ENCODE measurements around the gene LBX1. TPM values are rescaled to one million over a fixed set of nuclear protein-coding genes. Genes with fewer than 3 reads are reported as not detected.

The LBX1 gene
- total and polyA plus RNA-seq, 2 experiments from 2014 or later, result not detected

DNA sequence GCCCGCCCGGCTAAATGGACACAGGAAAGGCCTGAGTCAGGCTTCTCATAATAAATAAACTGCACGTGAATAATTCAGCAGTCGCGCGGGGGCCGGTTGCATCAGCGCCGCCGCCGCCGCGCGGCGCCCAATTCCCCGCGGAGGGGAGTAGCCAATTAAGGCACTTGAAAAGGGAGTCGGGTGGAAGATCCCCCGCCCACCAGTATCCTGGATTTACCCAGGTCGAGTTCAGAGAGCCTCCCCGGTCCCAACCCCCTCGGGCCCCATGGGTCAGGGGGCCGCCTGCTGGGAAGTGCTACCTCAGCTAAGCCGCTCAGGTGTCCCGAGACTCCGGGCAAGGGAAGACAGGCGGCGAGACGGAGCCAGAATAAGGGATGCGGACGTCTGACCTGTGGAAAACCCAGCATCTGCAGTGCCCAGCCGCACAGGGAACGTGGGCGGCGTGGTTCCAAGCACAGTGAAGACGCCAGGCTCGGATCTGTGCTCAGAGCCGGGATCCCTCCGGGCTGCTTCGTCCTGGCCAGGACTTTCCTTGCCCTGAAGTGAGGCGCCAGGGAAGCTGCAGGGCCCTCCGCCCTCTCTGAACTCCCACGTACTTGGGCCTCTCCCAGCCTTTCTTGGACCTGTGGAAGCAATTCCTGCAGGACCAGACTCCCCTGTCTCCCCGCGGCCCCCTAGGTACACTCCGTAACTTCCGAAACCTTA lies 7.3 kb upstream of the LBX1 start:
- no peaks in the 10 kb centered on the region for H3K36me3 ChIP-seq (ENCODE audit: low read depth)
- TF ChIP-seq EZH2 (IDR thresholded peaks at IDR 0.05; ENCODE audit: insufficient read depth, poor library complexity, severe bottlenecking) (peak; percentile 82), EZH2phosphoT487 (IDR thresholded peaks at IDR 0.05; ENCODE audit: insufficient read depth, low read depth) (0 out of 2 replicates have a peak, but pooled peaks have one; percentile 22)
- H3K4me2 ChIP-seq (ENCODE audit: unreplicated experiment), result peak overlapping the region; percentile 45
- H3K27ac ChIP-seq, result no peak overlapping the region
- no peaks in the 10 kb centered on the region for H3K9me2 ChIP-seq (ENCODE audit: insufficient read depth)
- H2AFZ ChIP-seq, result no peak overlapping the region
- peak; percentile 73 for DNase-seq
- no peaks in the 10 kb centered on the region for H3K9me3 ChIP-seq (ENCODE audit: low read depth)
- no peaks in the 10 kb centered on the region for H3F3A ChIP-seq (ENCODE audit: insufficient read depth)
- no peaks in the 10 kb centered on the region for H3K4me1 ChIP-seq (ENCODE audit: insufficient read depth)
- H3K4me3 ChIP-seq, result no peak overlapping the region
- H4K20me1 ChIP-seq (ENCODE audit: insufficient read depth), result no peaks in the 10 kb centered on the region
- H3K27me3 ChIP-seq (replicated peaks; ENCODE audit: insufficient read depth), result peaks cover 81% of the 10 kb centered on the region
- H3K79me2 ChIP-seq (ENCODE audit: insufficient read depth), result no peaks in the 10 kb centered on the region
- in situ Hi-C loops (cut with MboI), result no loop called here
- no peak overlapping the region for H3K9ac ChIP-seq
- 14 to 19% methylated on average over 35 to 45 of the region's 47 CpGs for WGBS, 2 experiments (ENCODE audit: low coverage in 1 of 2, low lambda C conversion rate in 2 of 2, missing lambda C conversion rate in 2 of 2)

DNA sequence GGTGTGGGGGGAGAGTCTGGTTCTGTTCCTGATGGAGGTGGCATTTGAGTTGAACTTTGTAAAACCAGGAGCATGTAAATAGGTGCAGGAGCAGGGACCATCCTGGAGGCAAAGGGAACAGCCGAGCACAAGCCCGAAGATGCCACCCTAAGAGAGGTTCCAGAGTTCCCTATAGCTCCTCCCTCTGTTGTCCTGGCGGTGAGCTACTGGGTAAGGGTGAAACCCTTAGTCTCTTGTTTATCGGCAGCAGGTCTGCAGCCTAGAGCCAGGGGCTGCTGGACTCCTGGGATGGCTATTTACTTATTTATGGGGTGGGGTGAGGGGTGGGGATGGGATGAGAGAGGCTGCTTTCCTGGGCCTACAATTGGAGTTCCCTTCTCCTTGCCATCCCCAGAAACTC lies 6.5 kb upstream of the LBX1 start:
- Histone ChIP-seq H3K79me2 (ENCODE audit: insufficient read depth) (no peaks in the 10 kb centered on the region), H3K9me2 (ENCODE audit: insufficient read depth) (no peaks in the 10 kb centered on the region), H3K36me3 (ENCODE audit: low read depth) (no peaks in the 10 kb centered on the region), H3K4me2 (ENCODE audit: unreplicated experiment) (peak overlapping the region; percentile 45), H3K27ac (no peak overlapping the region), H2AFZ (no peak overlapping the region), H3K9ac (no peak overlapping the region), H3K4me3 (no peak overlapping the region), H3K4me1 (ENCODE audit: insufficient read depth) (no peaks in the 10 kb centered on the region), H3K9me3 (ENCODE audit: low read depth) (no peaks in the 10 kb centered on the region), H3K27me3 (replicated peaks; ENCODE audit: insufficient read depth) (peaks cover 88% of the 10 kb centered on the region), H3F3A (ENCODE audit: insufficient read depth) (no peaks in the 10 kb centered on the region), H4K20me1 (ENCODE audit: insufficient read depth) (no peaks in the 10 kb centered on the region)
- in situ Hi-C loops (cut with MboI), result no loop called here
- no peak for DNase-seq
- WGBS, 2 experiments (ENCODE audit: low coverage in 1 of 2, low lambda C conversion rate in 2 of 2, missing lambda C conversion rate in 2 of 2), result 47 to 62% methylated on average over 4 of the region's 4 CpGs
- TF ChIP-seq EZH2phosphoT487 (IDR thresholded peaks at IDR 0.05; ENCODE audit: insufficient read depth, low read depth) (0 out of 2 replicates have a peak, but pooled peaks have one; percentile 12), EZH2 (IDR thresholded peaks at IDR 0.05; ENCODE audit: insufficient read depth, poor library complexity, severe bottlenecking) (no peak)

DNA sequence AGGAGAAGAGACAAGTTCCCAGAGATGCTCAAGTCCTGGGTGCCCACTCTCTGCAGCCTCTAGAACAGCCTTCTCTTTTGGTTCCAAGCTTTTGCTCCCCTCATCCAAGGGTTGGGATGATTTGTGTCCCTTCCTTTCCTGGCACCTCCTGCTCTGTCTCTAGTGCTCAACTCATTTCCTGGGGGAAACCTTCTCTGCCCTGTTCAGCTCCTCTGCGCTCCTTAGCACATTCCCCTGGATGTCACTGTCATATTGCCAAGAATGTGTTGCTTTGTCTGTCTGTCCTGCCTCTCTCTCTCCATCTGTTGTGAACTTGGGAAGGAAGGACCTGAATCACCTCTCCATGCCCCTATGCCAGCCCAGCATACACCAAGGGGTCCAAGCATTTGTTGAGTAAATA lies 5.1 kb upstream of the LBX1 start:
- Histone ChIP-seq H3K27me3 (replicated peaks; ENCODE audit: insufficient read depth) (peaks cover 97% of the 10 kb centered on the region), H3K9me2 (ENCODE audit: insufficient read depth) (no peaks in the 10 kb centered on the region), H3K36me3 (ENCODE audit: low read depth) (no peaks in the 10 kb centered on the region), H3K79me2 (ENCODE audit: insufficient read depth) (no peaks in the 10 kb centered on the region), H3K4me3 (no peak overlapping the region), H3K4me2 (ENCODE audit: unreplicated experiment) (no peak overlapping the region), H3K27ac (no peak overlapping the region), H3K9me3 (ENCODE audit: low read depth) (no peaks in the 10 kb centered on the region), H3F3A (ENCODE audit: insufficient read depth) (no peaks in the 10 kb centered on the region), H3K9ac (no peak overlapping the region), H2AFZ (no peak overlapping the region), H4K20me1 (ENCODE audit: insufficient read depth) (no peaks in the 10 kb centered on the region), H3K4me1 (ENCODE audit: insufficient read depth) (no peaks in the 10 kb centered on the region)
- no peak for TF ChIP-seq EZH2phosphoT487 (IDR thresholded peaks at IDR 0.05; ENCODE audit: insufficient read depth, low read depth)
- TF ChIP-seq EZH2 (IDR thresholded peaks at IDR 0.05; ENCODE audit: insufficient read depth, poor library complexity, severe bottlenecking), result no peak
- DNase-seq, result no peak
- in situ Hi-C loops (cut with MboI), result no loop called here
- WGBS, 2 experiments (ENCODE audit: low coverage in 1 of 2, low lambda C conversion rate in 2 of 2, missing lambda C conversion rate in 2 of 2), result 33 to 48% methylated on average over 1 of the region's 1 CpG

DNA sequence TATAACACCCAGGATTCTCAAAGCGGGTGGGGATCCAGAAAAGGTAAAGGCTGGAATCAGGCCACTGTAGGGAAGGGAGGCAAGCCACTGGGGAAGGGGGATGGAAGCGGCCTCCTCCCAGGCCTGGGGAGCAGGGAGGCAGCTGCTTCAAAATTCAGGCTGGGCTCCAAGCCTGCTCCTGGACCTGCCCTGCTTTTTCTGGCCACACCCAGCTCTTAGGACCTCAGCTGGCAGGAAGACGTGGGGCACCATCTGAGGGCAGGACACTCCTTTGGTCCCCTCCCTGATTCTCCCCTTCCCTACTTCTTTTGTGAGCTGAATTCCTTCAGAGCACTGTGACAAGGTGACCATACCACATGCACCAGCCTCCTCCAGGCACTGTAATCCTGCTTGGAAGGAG lies 4.6 kb upstream of the LBX1 start:
- no peaks in the 10 kb centered on the region for H3K79me2 ChIP-seq (ENCODE audit: insufficient read depth)
- H2AFZ ChIP-seq, result no peak overlapping the region
- peaks cover 98% of the 10 kb centered on the region for H3K27me3 ChIP-seq (replicated peaks; ENCODE audit: insufficient read depth)
- no peak overlapping the region for H3K4me3 ChIP-seq
- no peaks in the 10 kb centered on the region for H3K9me2 ChIP-seq (ENCODE audit: insufficient read depth)
- no peaks in the 10 kb centered on the region for H3K36me3 ChIP-seq (ENCODE audit: low read depth)
- no peaks in the 10 kb centered on the region for H4K20me1 ChIP-seq (ENCODE audit: insufficient read depth)
- H3K4me2 ChIP-seq (ENCODE audit: unreplicated experiment), result no peak overlapping the region
- H3F3A ChIP-seq (ENCODE audit: insufficient read depth), result no peaks in the 10 kb centered on the region
- TF ChIP-seq EZH2phosphoT487 (IDR thresholded peaks at IDR 0.05; ENCODE audit: insufficient read depth, low read depth) (no peak), EZH2 (IDR thresholded peaks at IDR 0.05; ENCODE audit: insufficient read depth, poor library complexity, severe bottlenecking) (no peak)
- H3K27ac ChIP-seq, result no peak overlapping the region
- in situ Hi-C loops (cut with MboI), result no loop called here
- no peaks in the 10 kb centered on the region for H3K9me3 ChIP-seq (ENCODE audit: low read depth)
- no peak overlapping the region for H3K9ac ChIP-seq
- DNase-seq, result no peak
- 16 to 19% methylated on average over 3 of the region's 3 CpGs for WGBS, 2 experiments (ENCODE audit: low coverage in 1 of 2, low lambda C conversion rate in 2 of 2, missing lambda C conversion rate in 2 of 2)
- H3K4me1 ChIP-seq (ENCODE audit: insufficient read depth), result peaks cover 3% of the 10 kb centered on the region; the same call in 1 of the 2 replicates
